ENCODE measurements around the gene ANO4.
"Not testable (repeated sequence)": the region's sequence is repeated elsewhere in the genome, so short reads cannot be mapped to it uniquely, and the experiment has no call there.

The ANO4 gene

DNA sequence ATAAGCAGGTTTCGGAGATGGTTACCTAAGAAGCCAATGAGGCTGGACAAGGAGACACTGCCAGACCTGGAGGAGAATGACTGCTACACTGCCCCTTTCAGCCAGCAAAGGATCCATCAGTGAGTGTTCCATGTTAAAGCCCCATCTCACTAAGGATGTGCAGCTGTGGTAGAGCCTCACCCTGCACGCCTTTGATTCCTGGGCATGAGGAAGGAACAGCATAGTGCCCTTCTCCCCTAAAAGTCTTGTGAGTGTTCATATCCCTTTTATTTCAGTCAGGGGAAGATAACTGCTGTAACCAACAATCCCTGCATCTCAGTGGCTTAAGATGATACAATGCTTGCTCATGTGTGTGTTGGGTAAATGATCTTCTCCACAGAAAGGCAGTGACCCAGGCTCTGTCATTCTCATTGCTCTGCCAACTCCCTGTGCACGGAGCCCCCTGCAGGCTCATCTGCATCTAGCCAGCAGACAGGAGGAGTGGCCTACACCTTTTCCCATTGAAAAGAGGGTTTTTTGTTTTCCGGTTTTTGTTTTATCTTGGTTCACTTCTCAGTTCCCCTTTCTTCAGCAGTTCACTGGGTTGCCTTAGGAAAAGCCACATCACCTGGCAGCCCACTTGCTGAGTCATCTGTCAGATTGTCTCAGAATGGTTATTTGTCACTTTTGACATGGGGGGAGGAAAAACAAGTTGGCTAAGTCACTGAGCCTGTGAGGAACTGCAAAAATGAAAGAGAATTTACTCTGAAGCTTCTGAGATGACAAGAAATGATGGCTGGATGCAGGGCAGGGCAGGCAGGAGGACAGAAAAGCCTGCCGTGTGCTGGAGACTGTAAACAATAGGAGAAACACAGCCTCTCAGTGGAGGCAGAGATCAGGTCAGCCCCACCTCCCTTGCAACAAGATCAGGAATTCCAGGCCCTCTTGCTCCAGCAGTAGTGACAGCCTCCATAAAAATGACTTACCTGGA lies 193.3 kb downstream of the ANO4 start:
- DNase-seq (ENCODE audit: low read depth in 2 of 3, low spot score in 2 of 3) = no peak

GRCh38 chr12:100989509-100989908 lies 194.9 kb downstream of the ANO4 start:
- DNase-seq (ENCODE audit: low read depth in 2 of 3, low spot score in 2 of 3) = not testable (repeated sequence)

DNA sequence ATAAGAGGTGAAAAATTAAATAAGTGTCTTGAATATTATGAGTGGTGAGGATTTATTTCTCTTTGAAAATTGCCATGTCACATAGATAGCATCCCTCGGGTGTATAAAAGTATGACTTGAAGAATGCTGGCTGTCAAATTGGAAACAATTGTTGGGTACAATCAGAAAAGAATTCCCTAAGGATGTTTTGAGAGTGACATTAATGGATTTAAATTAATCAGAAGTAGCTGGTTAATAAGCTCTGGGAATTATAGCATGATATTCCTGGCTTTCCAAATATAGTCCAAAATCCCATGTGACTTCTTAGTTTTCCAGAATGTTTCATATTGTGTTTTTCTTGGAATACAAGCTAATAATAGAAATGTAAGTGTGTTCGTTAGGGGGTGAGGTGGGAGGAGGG lies 196.5 kb downstream of the ANO4 start:
- no peak for DNase-seq (ENCODE audit: low read depth in 2 of 3, low spot score in 2 of 3)

DNA sequence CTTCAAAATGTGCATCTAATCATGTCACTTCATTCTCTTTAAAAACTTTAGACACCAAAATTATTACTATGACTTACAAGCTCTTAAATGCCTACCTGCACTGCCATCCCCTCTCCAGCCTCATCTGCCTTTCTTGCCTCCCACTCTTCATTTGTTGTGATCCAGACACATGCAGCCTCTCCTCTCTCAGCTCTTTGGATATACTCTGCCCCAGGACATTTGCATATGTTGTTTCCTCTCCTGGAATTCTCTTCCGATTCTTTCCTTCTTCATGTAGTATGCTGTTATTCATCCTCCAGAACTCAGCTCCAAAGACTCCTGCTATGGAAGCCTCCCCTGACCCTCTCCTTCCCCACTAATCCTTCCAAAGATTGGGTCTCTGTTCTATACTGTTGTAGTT lies 197.6 kb downstream of the ANO4 start:
- no peak for DNase-seq (ENCODE audit: low read depth in 2 of 3, low spot score in 2 of 3)

- no peak for DNase-seq (ENCODE audit: low read depth in 2 of 3, low spot score in 2 of 3)
Observed at GRCh38 chr12:100993916-100994450, 199.4 kb downstream of the ANO4 start.

GRCh38 chr12:100995201-100995600 lies 200.6 kb downstream of the ANO4 start:
- no peak for DNase-seq (ENCODE audit: low read depth in 2 of 3, low spot score in 2 of 3)

DNA sequence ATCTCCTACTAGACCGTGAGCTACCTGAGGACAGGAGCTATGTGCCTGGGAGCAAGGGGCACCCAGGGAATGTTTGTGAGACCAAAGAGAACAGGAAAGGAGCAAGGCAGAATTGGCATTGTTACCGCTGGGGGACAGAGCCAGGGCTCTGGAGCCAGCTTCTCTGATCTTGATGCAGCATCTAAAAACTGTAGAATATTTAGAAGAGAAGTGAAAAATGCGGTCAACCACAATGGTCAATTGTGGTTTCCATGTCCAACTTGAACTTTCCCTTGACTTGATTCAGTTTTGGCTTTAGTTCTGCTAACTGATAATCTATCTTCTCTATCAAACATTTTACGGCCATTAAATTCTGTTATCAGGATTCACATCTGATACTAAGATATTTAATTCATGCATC lies 201.2 kb downstream of the ANO4 start:
- DNase-seq (ENCODE audit: low read depth in 2 of 3, low spot score in 2 of 3) = no peak

DNA sequence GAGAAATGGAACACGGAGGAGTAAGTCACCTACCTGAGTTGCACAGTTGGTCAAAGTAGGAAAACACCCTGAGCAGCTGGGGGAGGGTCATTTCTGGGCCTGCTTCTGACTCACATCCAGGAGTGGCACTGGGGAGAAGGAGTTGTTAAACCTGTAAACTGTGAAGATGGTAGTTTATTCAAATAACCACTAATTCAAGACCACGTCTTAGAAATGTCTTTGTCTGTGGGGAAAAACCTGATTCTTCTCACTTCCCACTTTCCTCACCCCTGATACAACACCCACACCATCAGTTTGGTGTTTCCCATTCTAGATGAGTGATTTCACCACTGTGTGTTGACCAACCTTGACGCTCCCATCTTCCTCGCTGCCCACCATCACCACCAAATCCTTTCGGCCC lies 207.1 kb downstream of the ANO4 start:
- DNase-seq (ENCODE audit: low read depth in 2 of 3, low spot score in 2 of 3) = no peak

DNA sequence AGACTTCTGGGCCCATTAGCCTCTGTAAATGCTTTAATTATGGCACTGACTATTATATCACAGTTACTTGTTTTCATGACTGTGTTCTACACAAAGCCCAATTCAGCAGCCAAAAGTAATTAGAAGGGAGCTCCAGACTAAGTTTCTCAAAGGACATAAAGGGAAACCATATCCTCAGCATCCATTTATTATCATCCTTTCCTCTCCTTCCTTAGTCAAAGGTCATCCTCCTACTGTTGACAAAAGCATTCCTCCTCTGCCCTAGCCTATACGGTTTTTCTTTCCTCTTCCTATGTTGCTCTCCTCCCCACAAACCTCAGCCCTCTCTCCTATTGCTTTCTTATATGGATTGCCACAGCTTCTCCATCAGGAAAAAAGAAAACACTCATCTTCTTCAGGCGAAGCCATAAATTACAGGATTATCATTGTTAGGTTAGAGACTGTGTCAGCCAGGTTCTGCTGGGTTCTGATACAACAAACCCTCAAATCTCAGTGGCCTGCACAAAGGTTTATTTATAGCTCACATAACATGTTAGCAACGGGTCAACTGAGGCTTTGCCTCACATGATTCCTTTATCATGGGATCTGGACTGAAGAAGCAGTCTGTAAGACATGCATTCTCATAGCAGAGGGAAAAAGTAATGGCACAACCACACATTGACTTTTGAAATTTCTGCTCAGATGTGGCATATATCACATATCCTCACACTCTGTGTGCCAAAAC lies 208.3 kb downstream of the ANO4 start:
- DNase-seq (ENCODE audit: low read depth in 2 of 3, low spot score in 2 of 3) = no peak

DNA sequence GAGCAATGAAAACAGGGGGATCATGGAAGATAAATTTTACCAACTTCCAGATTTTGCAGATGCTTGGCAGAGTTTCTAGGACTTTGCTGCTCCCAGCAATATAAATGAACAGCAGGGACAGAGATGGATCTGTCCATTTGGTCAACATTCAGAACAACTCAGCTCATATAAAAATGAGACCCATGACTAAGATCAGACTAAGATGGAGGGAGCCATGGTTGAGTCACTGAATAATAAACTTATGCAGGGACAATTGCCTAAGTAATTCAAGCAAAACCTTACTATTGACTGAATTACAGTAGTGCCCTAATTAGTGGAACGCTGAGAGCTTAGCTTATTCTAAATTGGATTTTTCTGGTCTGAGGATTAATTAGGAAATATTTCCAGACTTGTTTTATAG lies 210.3 kb downstream of the ANO4 start:
- DNase-seq (ENCODE audit: low read depth in 2 of 3, low spot score in 2 of 3) = no peak

- no peak for DNase-seq (ENCODE audit: low read depth in 2 of 3, low spot score in 2 of 3)
Observed at GRCh38 chr12:101009274-101009673, 214.7 kb downstream of the ANO4 start.

GRCh38 chr12:101010896-101011295 lies 216.3 kb downstream of the ANO4 start:
- no peak for DNase-seq (ENCODE audit: low read depth in 2 of 3, low spot score in 2 of 3)

- no peak for DNase-seq (ENCODE audit: low read depth in 2 of 3, low spot score in 2 of 3)
Observed at GRCh38 chr12:101013993-101014392, 219.4 kb downstream of the ANO4 start.

DNA sequence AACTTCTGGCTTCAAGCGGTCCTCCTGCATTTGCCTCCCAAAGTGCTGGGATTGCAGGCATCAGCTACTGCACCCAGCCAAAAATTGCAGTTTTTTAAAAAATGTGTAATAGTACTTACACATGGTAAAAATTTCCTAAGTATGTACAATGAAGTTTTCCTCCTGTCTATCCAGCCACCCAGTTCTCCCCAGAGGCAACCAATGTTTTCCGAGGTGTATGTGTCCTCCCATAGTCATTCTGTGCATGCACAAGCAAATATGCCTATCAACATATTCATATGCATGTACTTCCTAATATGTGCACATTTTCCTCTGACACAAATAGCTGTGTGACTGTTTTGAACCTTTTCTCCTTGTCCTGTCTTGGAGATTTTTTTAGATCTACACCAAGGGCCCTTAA lies 220.5 kb downstream of the ANO4 start:
- DNase-seq (ENCODE audit: low read depth in 2 of 3, low spot score in 2 of 3) = no peak

GRCh38 chr12:101018540-101018939 lies 224.0 kb downstream of the ANO4 start:
- no peak for DNase-seq (ENCODE audit: low read depth in 2 of 3, low spot score in 2 of 3)

DNA sequence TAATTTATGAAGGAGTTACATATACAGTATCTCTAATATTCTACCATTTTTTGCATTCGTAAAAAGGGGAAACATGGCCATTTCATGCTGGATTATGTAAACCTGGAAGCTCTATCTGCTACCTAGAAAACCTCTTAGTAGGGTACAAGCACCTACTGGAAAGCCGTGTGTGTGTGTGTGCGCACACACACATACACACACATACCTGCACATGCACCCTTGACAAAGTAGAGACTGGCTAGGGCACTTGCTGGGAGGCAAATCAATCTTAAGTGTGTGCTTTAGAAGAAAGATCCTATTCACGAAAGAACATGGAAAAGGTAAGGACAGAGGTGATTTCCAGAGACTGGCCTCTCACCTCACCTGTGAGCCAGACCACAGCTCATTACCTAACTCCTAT lies 224.6 kb downstream of the ANO4 start:
- DNase-seq (ENCODE audit: low read depth in 2 of 3, low spot score in 2 of 3) = no peak

DNA sequence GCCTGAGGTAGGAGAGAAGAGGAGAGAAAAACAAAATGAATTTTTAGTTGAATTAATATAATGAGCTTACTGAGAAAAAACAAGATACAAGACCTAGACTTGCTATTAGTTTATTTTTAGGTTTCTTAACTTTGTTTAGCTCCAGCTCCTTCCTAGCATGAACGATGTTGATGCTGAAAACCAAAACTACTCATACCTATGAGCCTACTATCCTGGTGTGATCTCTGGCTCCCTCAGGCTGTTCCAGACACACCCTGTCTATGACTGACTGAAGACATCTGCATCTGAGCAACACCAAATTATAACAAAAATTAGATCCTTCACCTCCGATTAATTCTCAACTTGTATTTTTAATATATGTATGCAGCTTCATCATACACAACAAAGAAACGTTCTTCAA lies 225.1 kb downstream of the ANO4 start:
- DNase-seq (ENCODE audit: low read depth in 2 of 3, low spot score in 2 of 3) = no peak

GRCh38 chr12:101021442-101021841 lies 226.9 kb downstream of the ANO4 start:
- no peak for DNase-seq (ENCODE audit: low read depth in 2 of 3, low spot score in 2 of 3)

GRCh38 chr12:101021911-101022388 lies 227.4 kb downstream of the ANO4 start:
- no peak for DNase-seq (ENCODE audit: low read depth in 2 of 3, low spot score in 2 of 3)

DNA sequence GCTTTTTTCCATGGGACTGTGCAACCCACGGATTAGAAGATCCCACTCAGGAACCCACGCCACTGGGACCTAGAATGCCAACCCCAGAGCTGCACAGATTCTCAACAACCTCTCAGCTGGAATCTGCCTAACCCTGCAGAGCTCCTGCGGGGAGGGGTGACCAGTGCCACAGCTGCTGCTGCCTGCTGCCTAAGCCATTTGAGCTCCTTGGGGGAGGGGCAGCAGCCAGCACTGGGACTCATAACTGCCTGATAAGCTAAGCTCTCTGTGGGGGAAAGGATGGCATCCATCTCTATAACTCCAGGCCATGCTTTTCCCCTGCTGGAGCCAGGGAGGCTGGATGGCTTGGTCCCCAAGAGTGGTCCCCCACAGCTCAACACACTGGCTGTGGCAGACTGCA lies 232.6 kb downstream of the ANO4 start:
- DNase-seq (ENCODE audit: low read depth in 2 of 3, low spot score in 2 of 3) = no peak

GRCh38 chr12:101027816-101028215 lies 233.2 kb downstream of the ANO4 start:
- DNase-seq (ENCODE audit: low read depth in 2 of 3, low spot score in 2 of 3) = no peak

DNA sequence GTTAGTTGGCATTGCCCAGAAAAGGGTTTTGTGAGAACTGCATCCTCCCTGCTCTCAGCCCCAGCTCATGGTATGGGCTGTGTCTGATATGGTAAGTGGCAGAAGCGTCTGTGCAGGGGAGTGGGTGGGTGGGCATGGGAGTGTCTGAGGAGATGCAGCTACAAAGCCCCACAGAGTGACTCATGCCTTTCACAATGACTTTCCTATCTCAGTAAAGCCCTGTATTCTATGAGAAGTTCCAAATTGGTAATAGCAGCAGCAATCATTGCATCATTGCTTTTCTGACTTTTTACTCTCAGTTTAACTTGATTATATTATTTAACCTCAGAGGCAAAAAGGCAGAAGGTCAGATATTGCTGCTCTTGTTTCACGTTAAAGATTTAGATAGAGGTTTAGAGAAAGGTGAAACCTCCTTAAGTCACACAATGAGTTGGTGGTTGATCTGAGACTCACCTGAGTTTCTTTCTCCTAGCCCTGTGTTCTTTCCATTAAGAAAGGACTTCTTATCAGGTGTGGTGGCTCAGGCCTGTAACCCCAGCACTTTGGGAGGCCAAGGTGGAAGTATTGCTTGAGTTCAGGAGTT lies 243.8 kb downstream of the ANO4 start:
- DNase-seq (ENCODE audit: low read depth in 2 of 3, low spot score in 2 of 3) = no peak

Measured in activated CD8-positive, alpha-beta memory T cell treated with anti-CD3 and anti-CD28 coated beads for 48 hours (primary cell).